Prostate gland (tissue), 2 donors: ENCODE measurements around the gene KIF16B.

Experiments
- CTCF ChIP-seq, 4 experiments: fragments of 200-600 bp in 2 of 4; fragments of 450-650 bp in 2 of 4; sonication (generic) in 2 of 4; IDR thresholded peaks; 1 replicate in 3 of 4; 2 replicates in 1 of 4; pipeline ENCODE4 v1.5.1; 2016 to 2019; ENCODE audit warnings: antibody characterized with exemption in 4 of 4, mild to moderate bottlenecking in 2 of 4, moderate library complexity in 2 of 4
- POLR2A ChIP-seq: fragments of 450-650 bp; IDR thresholded peaks from one replicate; pipeline ENCODE4 v1.6.1; 2016; ENCODE audit warnings: antibody characterized with exemption, mild to moderate bottlenecking

- TF ChIP-seq CTCF (IDR thresholded peaks at IDR 0.05) = no peak
- TF ChIP-seq POLR2A = no peak
Observed at GRCh38 chr20:16270314-16270931, 302.8 kb downstream of the KIF16B start.
